CD14-positive monocyte (primary cell): Measurements from ENCODE around the gene DNAAF5. TPM values are rescaled to one million over a fixed set of nuclear protein-coding genes. Genes with fewer than 3 reads are reported as not detected.
"Not testable (repeated sequence)": the region's sequence is repeated elsewhere in the genome, so short reads cannot be mapped to it uniquely, and the experiment has no call there.

ENCODE experiments used
- DNase-seq, 3 donors: peaks; one replicate each; pipeline ENCODE4 v3.0.0-alpha.2; 2011 to 2022
- H2AFZ ChIP-seq: 2 replicates; pipeline ENCODE4 v1.6.0; 2012; ENCODE audit warnings: mild to moderate bottlenecking, low read depth, low read length, inconsistent platforms; ENCODE audit not compliant: insufficient read depth, poor library complexity, severe bottlenecking
- H3K27ac ChIP-seq, 2 donors: 1 replicate in 1 of 2; 2 replicates in 1 of 2; pipeline ENCODE4 v1.5.1; 2012 to 2013; ENCODE audit warnings: low read length in 2 of 2, control low read depth in 1 of 2, inconsistent platforms in 1 of 2, low read depth in 1 of 2, mild to moderate bottlenecking in 1 of 2
- H3K27me3 ChIP-seq, 2 donors: one replicate each; pipeline versions ENCODE4 v1.6.0 to v1.6.1; 2011 to 2013; ENCODE audit warnings: low read length in 2 of 2; ENCODE audit not compliant: control insufficient read depth in 2 of 2, insufficient read depth in 2 of 2
- H3K36me3 ChIP-seq, 2 donors: replicated peaks in 1 of 2; 1 replicate in 1 of 2; 2 replicates in 1 of 2; pipeline versions ENCODE4 v1.5.1 to v1.6.1; 2012 to 2013; ENCODE audit warnings: low read length in 2 of 2, control low read depth in 1 of 2, inconsistent platforms in 1 of 2, mild to moderate bottlenecking in 1 of 2; ENCODE audit not compliant: insufficient read depth in 2 of 2, control insufficient read depth in 1 of 2
- H3K4me1 ChIP-seq, 2 donors: 1 replicate in 1 of 2; 2 replicates in 1 of 2; pipeline versions ENCODE4 v1.5.1 to v1.6.1; 2012 to 2013; ENCODE audit warnings: low read length in 2 of 2, control low read depth in 1 of 2, inconsistent platforms in 1 of 2, mild to moderate bottlenecking in 1 of 2, moderate library complexity in 1 of 2; ENCODE audit not compliant: insufficient read depth in 2 of 2, control insufficient read depth in 1 of 2
- H3K4me2 ChIP-seq: replicated peaks from 2 replicates; pipeline ENCODE3; 2012; ENCODE audit warnings: low read length, moderate library complexity, mild to moderate bottlenecking; ENCODE audit not compliant: poor library complexity, severe bottlenecking; ENCODE audit errors: extremely low read depth
- H3K4me3 ChIP-seq, 3 experiments: fragments of 200-600 bp in 1 of 3; sonication (generic) in 1 of 3; replicated peaks in 1 of 3; 1 replicate in 2 of 3; 2 replicates in 1 of 3; pipeline ENCODE4 v1.5.1; 2011 to 2013; ENCODE audit warnings: low read length in 3 of 3, mild to moderate bottlenecking in 3 of 3, control low read depth in 2 of 3, low read depth in 2 of 3, inconsistent platforms in 1 of 3, moderate library complexity in 1 of 3
- H3K79me2 ChIP-seq: 2 replicates; pipeline ENCODE4 v1.6.0; 2012; ENCODE audit warnings: mild to moderate bottlenecking, control low read depth, inconsistent platforms, low read length, moderate library complexity; ENCODE audit not compliant: insufficient read depth
- H3K9ac ChIP-seq: 2 replicates; pipeline ENCODE4 v1.6.0; 2017; ENCODE audit warnings: low read length, mild to moderate bottlenecking; ENCODE audit not compliant: insufficient read depth, poor library complexity, severe bottlenecking
- H3K9me3 ChIP-seq, 2 donors: replicated peaks in 1 of 2; 1 replicate in 1 of 2; 2 replicates in 1 of 2; pipeline versions ENCODE4 v1.5.1 to v1.6.1; 2012 to 2013; ENCODE audit warnings: low read length in 2 of 2, control low read depth in 1 of 2; ENCODE audit not compliant: control insufficient read depth in 1 of 2, insufficient read depth in 1 of 2
- H4K20me1 ChIP-seq: 2 replicates; pipeline ENCODE4 v1.6.0; 2012; ENCODE audit warnings: mild to moderate bottlenecking, low read length, control low read depth, moderate library complexity; ENCODE audit not compliant: insufficient read depth
- H3K27ac Mint-ChIP-seq, 7 donors: one replicate each; pipeline ENCODE4 v1.8.0; 2020; ENCODE audit warnings: mild to moderate bottlenecking in 7 of 7, mixed read lengths in 7 of 7, moderate library complexity in 6 of 7, inconsistent platforms in 2 of 7
- H3K27me3 Mint-ChIP-seq, 3 donors: one replicate each; pipeline ENCODE4 v1.8.0; 2021 to 2022; ENCODE audit warnings: low read depth in 3 of 3, mild to moderate bottlenecking in 3 of 3, mixed read lengths in 3 of 3, moderate library complexity in 3 of 3, inconsistent platforms in 1 of 3
- H3K36me3 Mint-ChIP-seq, 2 donors: one replicate each; pipeline ENCODE4 v1.8.0; 2020; ENCODE audit warnings: mixed read lengths in 2 of 2, inconsistent platforms in 1 of 2, mild to moderate bottlenecking in 1 of 2
- H3K4me1 Mint-ChIP-seq: one replicate; pipeline ENCODE4 v1.8.0; 2020; ENCODE audit warnings: mild to moderate bottlenecking, mixed read lengths
- H3K4me3 Mint-ChIP-seq, 2 donors: one replicate each; pipeline ENCODE4 v1.8.0; 2020; ENCODE audit warnings: mild to moderate bottlenecking in 2 of 2, mixed read lengths in 2 of 2, moderate library complexity in 1 of 2
- H3K9me3 Mint-ChIP-seq, 7 donors: one replicate each; pipeline ENCODE4 v1.8.0; 2020 to 2022; ENCODE audit warnings: mixed read lengths in 7 of 7, mild to moderate bottlenecking in 6 of 7, moderate library complexity in 6 of 7, inconsistent platforms in 2 of 7
- WGBS: methylation state at CpG from one replicate; pipeline ENCODE4 v1.1.5; 2013; ENCODE audit warnings: missing lambda C conversion rate; ENCODE audit not compliant: insufficient coverage; 5-methylcytosine and 5-hydroxymethylcytosine counted together
- intact Hi-C, 2 donors: fragments of 100-400 bp; cut with micrococcal nuclease; formaldehyde crosslinking; loops; one replicate each; pipeline versions ENCODE4 v1.15.0 to v1.15.1; 2023
- polyA plus RNA-seq, 3 donors: library from polyadenylated mRNA; depleted of rRNA in 1 of 3; unstranded in 2 of 3; stranded (reverse) in 1 of 3; fragments of 300-500 nt in 2 of 3; fragments of >200 nt in 1 of 3; fragmentation: Illumina TruSeq in 2 of 3; gene quantifications; 1 replicate in 2 of 3; 2 replicates in 1 of 3; pipeline ENCODE4 v1.2.3, GENCODE V29; 2012 to 2021
- TF ChIP-seq, protein P1 (sequence below): fragments of 200-600 bp; IDR thresholded peaks from one replicate; pipeline ENCODE4 v1.8.0; 2022; ENCODE audit warnings: antibody characterized with exemption, mild to moderate bottlenecking

The DNAAF5 gene
- polyA plus RNA-seq, 3 donors = 1.2 to 9.6 (median 2.0) TPM

DNA sequence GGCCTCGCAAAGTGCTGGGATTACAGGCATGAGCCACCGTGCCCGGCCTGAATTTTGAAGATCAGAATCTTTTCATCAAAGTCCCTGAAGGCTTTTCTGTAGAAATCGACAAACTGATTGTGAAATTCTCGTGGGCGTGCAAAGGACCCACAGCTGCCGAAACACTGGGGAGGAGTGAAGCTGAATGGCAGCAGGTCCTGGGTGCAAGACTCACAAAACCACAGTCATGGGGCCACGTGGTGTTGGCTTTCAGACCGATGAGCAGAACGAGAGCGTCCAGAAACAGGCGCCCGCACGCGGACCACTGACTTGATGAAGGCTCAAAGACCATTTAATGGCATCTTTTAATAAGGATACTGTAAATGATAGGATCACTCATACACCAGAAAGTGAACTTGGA lies 25.3 kb downstream of the DNAAF5 start:
- peaks cover 0 to 9% of the 10 kb centered on the region in 2 donors for H3K9me3 ChIP-seq
- TF ChIP-seq, protein P1, sequence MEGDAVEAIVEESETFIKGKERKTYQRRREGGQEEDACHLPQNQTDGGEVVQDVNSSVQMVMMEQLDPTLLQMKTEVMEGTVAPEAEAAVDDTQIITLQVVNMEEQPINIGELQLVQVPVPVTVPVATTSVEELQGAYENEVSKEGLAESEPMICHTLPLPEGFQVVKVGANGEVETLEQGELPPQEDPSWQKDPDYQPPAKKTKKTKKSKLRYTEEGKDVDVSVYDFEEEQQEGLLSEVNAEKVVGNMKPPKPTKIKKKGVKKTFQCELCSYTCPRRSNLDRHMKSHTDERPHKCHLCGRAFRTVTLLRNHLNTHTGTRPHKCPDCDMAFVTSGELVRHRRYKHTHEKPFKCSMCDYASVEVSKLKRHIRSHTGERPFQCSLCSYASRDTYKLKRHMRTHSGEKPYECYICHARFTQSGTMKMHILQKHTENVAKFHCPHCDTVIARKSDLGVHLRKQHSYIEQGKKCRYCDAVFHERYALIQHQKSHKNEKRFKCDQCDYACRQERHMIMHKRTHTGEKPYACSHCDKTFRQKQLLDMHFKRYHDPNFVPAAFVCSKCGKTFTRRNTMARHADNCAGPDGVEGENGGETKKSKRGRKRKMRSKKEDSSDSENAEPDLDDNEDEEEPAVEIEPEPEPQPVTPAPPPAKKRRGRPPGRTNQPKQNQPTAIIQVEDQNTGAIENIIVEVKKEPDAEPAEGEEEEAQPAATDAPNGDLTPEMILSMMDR = no peak
- no peaks in the 10 kb centered on the region for H3K27me3 ChIP-seq
- no peak overlapping the region for H3K4me2 ChIP-seq
- intact Hi-C loops = no loop called here
- 91% methylated on average over 7 of the region's 15 CpGs for WGBS
- H3K4me3 ChIP-seq = no peak overlapping the region
- DNase-seq = no peak
- Mint-ChIP-seq H3K27ac (peak overlapping the region in 1 of 7 donors; percentile 33), H3K9me3 (peaks cover 0 to 8% (median 2%) of the 10 kb centered on the region in 7 donors), H3K4me3 (no peak overlapping the region), H3K4me1 (no peaks in the 10 kb centered on the region), H3K36me3 (peaks cover 26 to 44% of the 10 kb centered on the region in 2 donors), H3K27me3 (no peaks in the 10 kb centered on the region)
- no peak overlapping the region for H3K27ac ChIP-seq
- H2AFZ ChIP-seq = no peak overlapping the region
- peaks cover 18 to 46% of the 10 kb centered on the region in 2 donors for H3K36me3 ChIP-seq
- H3K79me2 ChIP-seq = no peaks in the 10 kb centered on the region
- no peaks in the 10 kb centered on the region for H4K20me1 ChIP-seq
- no peak overlapping the region for H3K9ac ChIP-seq
- H3K4me1 ChIP-seq = no peaks in the 10 kb centered on the region

- H3K27me3 Mint-ChIP-seq, H3K4me2 ChIP-seq, H3K27ac Mint-ChIP-seq, H3K9ac ChIP-seq, H4K20me1 ChIP-seq, H2AFZ ChIP-seq, H3K4me3 ChIP-seq, H3K4me1 ChIP-seq, DNase-seq, intact Hi-C loops, H3K9me3 Mint-ChIP-seq, H3K27ac ChIP-seq, H3K4me1 Mint-ChIP-seq, H3K4me3 Mint-ChIP-seq, H3K79me2 ChIP-seq, H3K27me3 ChIP-seq, H3K9me3 ChIP-seq: not testable (repeated sequence)
- H3K36me3 Mint-ChIP-seq = peaks cover 30 to 48% of the 10 kb centered on the region in 2 donors
- 88% methylated on average over 33 of the region's 33 CpGs for WGBS
- peaks cover 22 to 50% of the 10 kb centered on the region in 2 donors for H3K36me3 ChIP-seq
Measured at GRCh38 chr7:752256-752655, 25.8 kb downstream of the DNAAF5 start.
